GM04503 (cell line): ENCODE results near the gene ACCS.

Experiments used
- DNase-seq: peaks from one replicate; pipeline ENCODE4 v3.0.0-alpha.2; 2012; ENCODE audit warnings: low read depth

Gene ACCS

GRCh38 chr11:44065841-44066731 lies at the start of gene ACCS:
TSS of gene ACCS (plus strand) at chr11:44066270. CDS start at chr11:44067628, 1,358 bp downstream.
- peak; percentile 57 for DNase-seq

GRCh38 chr11:44016546-44017442 lies 49.3 kb upstream of the ACCS start:
- no peak for DNase-seq

- DNase-seq = no peak
These were observed 48.5 kb upstream of the ACCS start for GRCh38 chr11:44017443-44018126.

GRCh38 chr11:44018127-44018521 lies 47.9 kb upstream of the ACCS start:
- no peak for DNase-seq

GRCh38 chr11:44018829-44019228 lies 47.2 kb upstream of the ACCS start:
- DNase-seq = no peak

- DNase-seq = no peak
These were observed 41.1 kb upstream of the ACCS start for GRCh38 chr11:44024977-44025376.

GRCh38 chr11:44025727-44026126 lies 40.3 kb upstream of the ACCS start:
- no peak for DNase-seq

GRCh38 chr11:44028401-44028800 lies 37.7 kb upstream of the ACCS start:
- no peak for DNase-seq

GRCh38 chr11:44028816-44029506 lies 37.1 kb upstream of the ACCS start:
- no peak for DNase-seq

- no peak for DNase-seq
These were observed 36.6 kb upstream of the ACCS start for GRCh38 chr11:44029507-44029845.

GRCh38 chr11:44029977-44030911 lies 35.8 kb upstream of the ACCS start:
- DNase-seq = peak; percentile 73

- no peak for DNase-seq
These were observed 35.1 kb upstream of the ACCS start for GRCh38 chr11:44030996-44031395.

- no peak for DNase-seq
These were observed 34.5 kb upstream of the ACCS start for GRCh38 chr11:44031549-44031948.

- no peak for DNase-seq
These were observed 33.6 kb upstream of the ACCS start for GRCh38 chr11:44032299-44033085.

GRCh38 chr11:44033411-44033850 lies 32.6 kb upstream of the ACCS start:
- no peak for DNase-seq

GRCh38 chr11:44033856-44034255 lies 32.2 kb upstream of the ACCS start:
- no peak for DNase-seq

GRCh38 chr11:44034639-44035038 lies 31.4 kb upstream of the ACCS start:
- no peak for DNase-seq

- DNase-seq = peak; percentile 47
These were observed 29.0 kb upstream of the ACCS start for GRCh38 chr11:44036811-44037657.

GRCh38 chr11:44037658-44037998 lies 28.4 kb upstream of the ACCS start:
- no peak for DNase-seq
